H1 (cell line): ENCODE results near the gene CST9L. TPM values are rescaled to one million over a fixed set of nuclear protein-coding genes. Genes with fewer than 3 reads are reported as not detected.

Experiments
- CTCF ChIA-PET: fragments of 300-600 bp; sonication (Branson Sonifier 250); formaldehyde crosslinking; loops from one replicate; lab custom pipeline; 2021; ENCODE audit not compliant: partially characterized antibody; lab: Charles Lee
- POLR2A ChIA-PET: fragments of 300-600 bp; sonication (Branson Sonifier 250); formaldehyde crosslinking; loops from one replicate; lab custom pipeline; 2021; ENCODE audit warnings: inconsistent platforms; ENCODE audit not compliant: partially characterized antibody; lab: Charles Lee
- DNase-seq, 2 experiments: peaks; one replicate each; pipeline versions ENCODE4 v3.0.0 to v3.0.0-alpha.2; 2010 to 2022; ENCODE audit warnings: low spot score in 2 of 2, low read depth in 1 of 2, mixed read lengths in 1 of 2
- FAIRE-seq: peaks from 2 replicates; lab custom pipeline; 2011; peaks lifted over from hg19 to GRCh38; lab: Jason Lieb, UNC
- H2AFZ ChIP-seq: 2 replicates; pipeline ENCODE4 v1.8.1; 2012; ENCODE audit warnings: low read length, inconsistent platforms
- H2AK5ac ChIP-seq: 2 replicates; pipeline ENCODE4 v1.6.1; 2013; ENCODE audit warnings: low read depth, low read length
- H2BK120ac ChIP-seq: replicated peaks from 2 replicates; pipeline ENCODE3; 2013; ENCODE audit warnings: low read depth, low read length, inconsistent platforms
- H2BK12ac ChIP-seq: 2 replicates; pipeline ENCODE4 v1.6.1; 2013; ENCODE audit warnings: low read depth, low read length
- H2BK15ac ChIP-seq: 2 replicates; pipeline ENCODE4 v1.6.1; 2013; ENCODE audit warnings: low read length
- H2BK20ac ChIP-seq: 2 replicates; pipeline ENCODE4 v1.6.1; 2013; ENCODE audit warnings: low read length
- H2BK5ac ChIP-seq: 2 replicates; pipeline ENCODE4 v1.6.1; 2013; ENCODE audit warnings: low read depth, low read length
- H3K14ac ChIP-seq: 2 replicates; pipeline ENCODE4 v1.6.1; 2013; ENCODE audit warnings: inconsistent platforms; ENCODE audit not compliant: insufficient read length
- H3K18ac ChIP-seq: 2 replicates; pipeline ENCODE4 v1.6.1; 2013; ENCODE audit warnings: low read length; ENCODE audit errors: extremely low read depth
- H3K23ac ChIP-seq: 2 replicates; pipeline ENCODE4 v1.6.1; 2013; ENCODE audit warnings: inconsistent platforms; ENCODE audit not compliant: insufficient read length
- H3K23me2 ChIP-seq: 2 replicates; pipeline ENCODE4 v1.6.1; 2013; ENCODE audit warnings: low read depth, low read length
- H3K27ac ChIP-seq: 2 replicates; pipeline ENCODE4 v1.6.1; 2011; ENCODE audit warnings: low read depth, low read length, inconsistent platforms
- H3K27me3 ChIP-seq, 4 experiments: replicated peaks in 1 of 4; 1 replicate in 1 of 4; 2 replicates in 3 of 4; pipeline versions ENCODE4 v1.6.1 to v1.8.1; 2011 to 2013; ENCODE audit warnings: low read length in 3 of 4, mild to moderate bottlenecking in 3 of 4, inconsistent platforms in 2 of 4, mixed read lengths in 2 of 4, moderate library complexity in 1 of 4; ENCODE audit not compliant: control insufficient read depth in 3 of 4, insufficient read depth in 3 of 4; ENCODE audit errors: extremely low read depth in 1 of 4
- H3K36me3 ChIP-seq, 4 experiments: 2 replicates each; pipeline versions ENCODE4 v1.6.1 to v1.8.1; 2011 to 2013; ENCODE audit warnings: mild to moderate bottlenecking in 4 of 4, low read length in 3 of 4, moderate library complexity in 2 of 4, control low read depth in 1 of 4, inconsistent platforms in 1 of 4; ENCODE audit not compliant: insufficient read depth in 4 of 4, control insufficient read depth in 2 of 4
- H3K4ac ChIP-seq: replicated peaks from 2 replicates; pipeline ENCODE3; 2013; ENCODE audit warnings: low read length, low read depth, mixed read lengths, inconsistent platforms; ENCODE audit not compliant: insufficient read length
- H3K4me1 ChIP-seq, 4 experiments: replicated peaks in 1 of 4; 1 replicate in 1 of 4; 2 replicates in 3 of 4; pipeline versions ENCODE4 v1.6.1 to v1.8.1; 2011 to 2013; ENCODE audit warnings: low read length in 3 of 4, inconsistent platforms in 2 of 4, mixed read lengths in 1 of 4; ENCODE audit not compliant: insufficient read depth in 4 of 4, control insufficient read depth in 3 of 4
- H3K4me2 ChIP-seq, 2 experiments: 2 replicates each; pipeline versions ENCODE4 v1.6.1 to v1.8.1; 2011 to 2013; ENCODE audit warnings: low read depth in 2 of 2, low read length in 2 of 2, control low read depth in 1 of 2, inconsistent platforms in 1 of 2, mild to moderate bottlenecking in 1 of 2; ENCODE audit not compliant: insufficient read depth in 1 of 2
- H3K4me3 ChIP-seq, 4 experiments: fragments of 200-600, 300-600 bp in 1 of 4; sonication (generic), shearing (Covaris generic), sonication (Bioruptor Twin) in 1 of 4; 2 replicates each; pipeline versions ENCODE4 v1.5.1 to v1.8.1; 2011 to 2016; ENCODE audit warnings: low read length in 4 of 4, low read depth in 3 of 4, control low read depth in 2 of 4, inconsistent platforms in 2 of 4, mild to moderate bottlenecking in 2 of 4, mixed read lengths in 1 of 4, moderate library complexity in 1 of 4; ENCODE audit not compliant: insufficient read depth in 2 of 4; ENCODE audit errors: extremely low read depth in 1 of 4
- H3K56ac ChIP-seq: replicated peaks from 2 replicates; pipeline ENCODE3; 2013; ENCODE audit warnings: low read depth, mild to moderate bottlenecking, mixed read lengths, low read length, inconsistent platforms; ENCODE audit not compliant: insufficient read length
- H3K79me1 ChIP-seq: 2 replicates; pipeline ENCODE4 v1.6.1; 2013; ENCODE audit warnings: low read depth, low read length, control low read depth
- H3K79me2 ChIP-seq, 2 experiments: 2 replicates each; pipeline versions ENCODE4 v1.6.1 to v1.8.1; 2012 to 2013; ENCODE audit warnings: low read length in 2 of 2, mild to moderate bottlenecking in 2 of 2, inconsistent platforms in 1 of 2; ENCODE audit not compliant: insufficient read depth in 2 of 2, control insufficient read depth in 1 of 2
- H3K9ac ChIP-seq, 4 experiments: replicated peaks in 1 of 4; 1 replicate in 1 of 4; 2 replicates in 3 of 4; pipeline versions ENCODE4 v1.6.1 to v1.8.1; 2011 to 2013; ENCODE audit warnings: low read depth in 3 of 4, low read length in 3 of 4, control low read depth in 2 of 4, mild to moderate bottlenecking in 2 of 4, moderate library complexity in 2 of 4, inconsistent platforms in 1 of 4; ENCODE audit errors: extremely low read depth in 1 of 4
- H3K9me3 ChIP-seq, 2 experiments: 2 replicates each; pipeline versions ENCODE4 v1.6.1 to v1.8.1; 2012 to 2013; ENCODE audit warnings: mild to moderate bottlenecking in 2 of 2, moderate library complexity in 2 of 2, control low read depth in 1 of 2, inconsistent platforms in 1 of 2, low read depth in 1 of 2, low read length in 1 of 2, mixed read lengths in 1 of 2; ENCODE audit not compliant: insufficient read depth in 2 of 2
- H4K20me1 ChIP-seq, 2 experiments: replicated peaks in 1 of 2; 2 replicates each; pipeline versions ENCODE3 to v1.8.1; 2011 to 2013; ENCODE audit warnings: inconsistent platforms in 2 of 2, low read length in 2 of 2, mild to moderate bottlenecking in 1 of 2; ENCODE audit not compliant: insufficient read depth in 2 of 2, control insufficient read depth in 1 of 2
- H4K5ac ChIP-seq: 2 replicates; pipeline ENCODE4 v1.6.1; 2013; ENCODE audit warnings: low read length, low read depth, mixed read lengths, inconsistent platforms; ENCODE audit not compliant: insufficient read length
- H4K8ac ChIP-seq: 2 replicates; pipeline ENCODE4 v1.8.0; 2013; ENCODE audit warnings: mild to moderate bottlenecking, moderate library complexity, low read length, inconsistent platforms; ENCODE audit not compliant: insufficient read depth; ENCODE audit errors: extremely low read depth
- H4K91ac ChIP-seq: replicated peaks from 2 replicates; pipeline ENCODE3; 2013; ENCODE audit warnings: low read length, mixed read lengths, inconsistent platforms; ENCODE audit not compliant: insufficient read length
- ATF3 ChIP-seq: IDR thresholded peaks from 2 replicates; pipeline ENCODE4 v1.6.1; 2011; ENCODE audit warnings: low read depth, mild to moderate bottlenecking, low read length; ENCODE audit not compliant: insufficient read depth
- E2F6 ChIP-seq: IDR thresholded peaks from 2 replicates; pipeline ENCODE4 v1.6.1; 2012; ENCODE audit warnings: inconsistent platforms
- KDM5A ChIP-seq: fragments of 200-600 bp; IDR thresholded peaks from 2 replicates; pipeline ENCODE4 v1.7.1; 2012; ENCODE audit warnings: mild to moderate bottlenecking, low read length, inconsistent platforms, mixed read lengths
- WGBS, 2 experiments: shearing (Covaris generic) in 1 of 2; methylation state at CpG; one replicate each; pipeline versions ENCODE4 v1.1.6 to v1.1.7; 2013 to 2015; ENCODE audit warnings: low lambda C conversion rate in 2 of 2, mixed read lengths in 2 of 2, inconsistent platforms in 1 of 2, low coverage in 1 of 2, missing lambda C conversion rate in 1 of 2; ENCODE audit not compliant: insufficient replicate concordance in 2 of 2, insufficient coverage in 1 of 2, insufficient read length in 1 of 2; ENCODE audit errors: extremely low coverage in 1 of 2, missing lambda C conversion rate in 1 of 2; 5-methylcytosine and 5-hydroxymethylcytosine counted together
- polyA plus RNA-seq, 7 experiments: library from polyadenylated mRNA; depleted of rRNA in 3 of 7; stranded (reverse) in 5 of 7; unstranded in 2 of 7; fragments of >200 nt in 5 of 7; fragments of 200-250 nt in 2 of 7; gene quantifications; 1 replicate in 5 of 7; 2 replicates in 1 of 7; 4 replicates in 1 of 7; pipeline versions ENCODE4 v1.2.1 to v1.2.3, GENCODE V29; 2011 to 2013; ENCODE audit warnings: missing spikeins in 2 of 7, mixed read lengths in 2 of 7
- total RNA-seq: library from RNA; stranded (reverse); fragmentation: NEBNext Ultra II Directional; extraction: Animal tissue kit (Norgen Biotek cat#: 25700); gene quantifications from 2 replicates; pipeline ENCODE4 v1.2.1, GENCODE V29; 2021

Gene CST9L
- total and polyA plus RNA-seq, 2 of the 8 experiments (the other 6 are each of a cell fraction or from before 2014, with no cell fraction given): not detected

- Histone ChIP-seq H3K14ac (no peak overlapping the region), H4K91ac (no peak overlapping the region), H4K20me1 (no peaks in the 10 kb centered on the region), H3K79me1 (no peaks in the 10 kb centered on the region), H2AFZ (no peak overlapping the region), H3K27ac (no peak overlapping the region), H2BK5ac (no peak overlapping the region), H2AK5ac (no peak overlapping the region), H3K4me2 (no peak overlapping the region), H3K23ac (no peak overlapping the region), H3K27me3 (peaks cover 0 to 4% (median 0%) of the 10 kb centered on the region in 4 experiments; a peak in 2 of 7 replicates), H3K9ac (no peak overlapping the region), H2BK12ac (no peak overlapping the region), H4K5ac (no peak overlapping the region), H3K56ac (no peak overlapping the region), H3K36me3 (no peaks in the 10 kb centered on the region), H2BK15ac (no peak overlapping the region), H2BK120ac (no peak overlapping the region), H3K4ac (no peak overlapping the region), H3K4me3 (no peak overlapping the region), H3K23me2 (no peaks in the 10 kb centered on the region), H3K18ac (no peak overlapping the region), H3K4me1 (peaks cover 0 to 22% (median 10%) of the 10 kb centered on the region in 4 experiments; a peak in 6 of 7 replicates), H3K9me3 (no peaks in the 10 kb centered on the region), H2BK20ac (no peak overlapping the region), H4K8ac (no peak overlapping the region), H3K79me2 (no peaks in the 10 kb centered on the region)
- no peak for TF ChIP-seq ATF3
- TF ChIP-seq KDM5A: no peak
- no peak for TF ChIP-seq E2F6
- WGBS, 2 experiments: 95% methylated on average over 3 of the region's 3 CpGs; no CpG with 5 or more reads in 1 of the 2 experiments
- FAIRE-seq (no peak), DNase-seq (no peak)
- CTCF ChIA-PET: no interaction called here
- POLR2A ChIA-PET: no interaction called here
Measured at GRCh38 chr20:23537030-23537429, 31.3 kb downstream of the CST9L start.
